ENCODE results near the gene RABGAP1.

The RABGAP1 gene

DNA sequence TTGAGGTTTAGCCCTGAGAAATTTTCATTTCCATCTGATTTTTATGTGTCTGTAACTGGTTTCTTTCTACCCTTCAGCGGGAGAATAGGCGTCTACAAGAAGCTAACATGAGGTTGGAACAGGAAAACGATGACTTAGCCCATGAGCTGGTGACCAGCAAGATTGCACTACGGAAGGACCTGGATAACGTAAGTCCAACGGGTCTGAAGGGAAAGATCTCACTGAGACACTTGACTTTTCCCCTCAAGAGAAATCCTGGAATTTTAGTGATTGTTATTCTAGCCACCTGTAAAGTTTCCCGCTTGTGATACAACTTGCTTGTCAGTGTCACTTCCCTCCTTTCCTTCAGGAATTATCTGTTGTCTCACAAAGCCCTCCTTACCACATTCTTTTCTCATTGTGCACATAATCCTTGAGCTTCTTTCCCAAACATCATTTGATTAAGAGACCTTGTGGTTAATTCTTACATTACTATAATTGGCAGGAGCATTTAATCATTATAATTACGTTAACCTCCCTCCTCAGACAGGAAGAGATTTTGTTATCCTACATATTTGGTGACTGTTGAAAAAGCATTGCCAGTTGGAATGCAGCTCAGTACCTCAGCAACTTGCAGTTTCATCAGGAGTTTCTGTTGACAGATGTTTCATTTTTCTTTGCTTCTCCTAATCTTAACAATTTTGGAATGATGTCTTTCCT is 149.5 kb downstream of the RABGAP1 start:
- H3K4me3 Mint-ChIP-seq = no peak overlapping the region
- no peaks in the 10 kb centered on the region for H3K4me1 Mint-ChIP-seq
- no peak overlapping the region for H3K27ac Mint-ChIP-seq
- ATAC-seq = no peak
- no peaks in the 10 kb centered on the region for H3K9me3 Mint-ChIP-seq
- DNase-seq (ENCODE audit: low spot score in 2 of 2) = peak in 1 of 2 donors; percentile 29
- H3K36me3 Mint-ChIP-seq = peaks cover 57% of the 10 kb centered on the region

DNA sequence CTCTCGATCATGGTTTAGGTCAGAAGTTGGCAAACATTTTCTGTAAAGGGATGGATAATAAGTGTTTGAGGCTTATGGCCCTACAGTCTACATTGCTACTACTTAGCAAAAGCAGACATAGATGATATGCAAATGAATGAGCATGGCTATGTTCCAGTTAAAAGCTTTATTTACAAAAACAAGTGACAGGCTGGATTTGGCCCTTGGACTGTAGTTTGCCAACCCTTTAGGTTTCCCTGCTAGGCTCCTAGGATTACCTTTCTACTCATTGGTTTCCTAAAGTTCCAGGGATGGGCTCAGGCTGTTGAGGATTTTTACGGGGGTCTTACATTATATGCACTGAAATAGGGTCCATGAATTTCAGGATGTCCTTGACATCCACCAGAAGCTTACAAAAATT is 150.1 kb downstream of the RABGAP1 start:
- no peaks in the 10 kb centered on the region for H3K9me3 Mint-ChIP-seq
- no peak for ATAC-seq
- no peak for DNase-seq (ENCODE audit: low spot score in 2 of 2)
- no peak overlapping the region for H3K27ac Mint-ChIP-seq
- peaks cover 63% of the 10 kb centered on the region for H3K36me3 Mint-ChIP-seq
- no peaks in the 10 kb centered on the region for H3K4me1 Mint-ChIP-seq
- no peak overlapping the region for H3K4me3 Mint-ChIP-seq

DNA sequence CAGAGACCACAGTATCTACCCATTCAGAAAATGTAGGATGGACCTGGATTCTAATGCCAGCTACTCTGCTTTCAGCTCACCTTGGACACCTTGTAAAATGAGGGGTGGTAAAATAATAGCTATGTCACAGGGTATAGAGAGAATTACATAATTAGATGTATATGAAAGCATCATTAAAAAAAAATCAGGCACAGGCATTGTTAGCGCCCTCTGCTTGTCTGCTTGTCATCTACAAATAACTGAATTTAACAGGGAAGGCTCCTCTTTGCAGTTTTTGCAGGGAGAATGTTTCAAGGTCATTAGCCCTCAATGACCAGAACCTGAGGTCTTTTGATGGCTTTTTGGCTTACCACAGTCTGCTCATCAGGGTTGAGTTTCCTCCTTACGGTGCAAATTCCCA is 150.6 kb downstream of the RABGAP1 start:
- Mint-ChIP-seq H3K4me3 (no peak overlapping the region), H3K9me3 (no peaks in the 10 kb centered on the region), H3K36me3 (peaks cover 63% of the 10 kb centered on the region), H3K4me1 (no peaks in the 10 kb centered on the region), H3K27ac (no peak overlapping the region)
- ATAC-seq (no peak), DNase-seq (ENCODE audit: low spot score in 2 of 2) (no peak)

DNA sequence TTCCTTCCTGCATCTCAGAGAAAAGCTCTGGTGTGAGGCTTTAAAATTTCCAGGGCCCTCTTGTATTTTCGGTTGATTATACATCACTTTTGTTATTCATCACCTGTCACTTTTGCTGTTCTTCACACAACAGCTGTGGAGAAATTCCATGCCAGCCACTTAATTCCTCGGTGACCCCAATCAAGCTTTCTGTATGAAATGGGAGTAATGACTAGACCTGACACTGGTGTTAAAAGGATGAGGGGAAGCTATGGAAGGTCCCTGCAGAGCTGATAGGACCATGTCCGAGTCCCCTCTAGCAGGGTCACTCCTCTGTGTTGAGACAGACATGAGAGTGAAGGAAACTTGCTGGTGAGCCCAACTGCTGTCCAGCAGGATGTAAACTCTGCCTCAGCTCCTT is 152.3 kb downstream of the RABGAP1 start:
- Mint-ChIP-seq H3K4me1 (no peaks in the 10 kb centered on the region), H3K27ac (no peak overlapping the region), H3K9me3 (no peaks in the 10 kb centered on the region), H3K4me3 (no peak overlapping the region), H3K36me3 (peaks cover 78% of the 10 kb centered on the region)
- no peak for DNase-seq (ENCODE audit: low spot score in 2 of 2)
- ATAC-seq = no peak

GRCh38 chr9:123096987-123097386 is 156.2 kb downstream of the RABGAP1 start:
- peak overlapping the region; percentile 45 for H3K27ac Mint-ChIP-seq
- H3K36me3 Mint-ChIP-seq = peaks cover 95% of the 10 kb centered on the region

DNA sequence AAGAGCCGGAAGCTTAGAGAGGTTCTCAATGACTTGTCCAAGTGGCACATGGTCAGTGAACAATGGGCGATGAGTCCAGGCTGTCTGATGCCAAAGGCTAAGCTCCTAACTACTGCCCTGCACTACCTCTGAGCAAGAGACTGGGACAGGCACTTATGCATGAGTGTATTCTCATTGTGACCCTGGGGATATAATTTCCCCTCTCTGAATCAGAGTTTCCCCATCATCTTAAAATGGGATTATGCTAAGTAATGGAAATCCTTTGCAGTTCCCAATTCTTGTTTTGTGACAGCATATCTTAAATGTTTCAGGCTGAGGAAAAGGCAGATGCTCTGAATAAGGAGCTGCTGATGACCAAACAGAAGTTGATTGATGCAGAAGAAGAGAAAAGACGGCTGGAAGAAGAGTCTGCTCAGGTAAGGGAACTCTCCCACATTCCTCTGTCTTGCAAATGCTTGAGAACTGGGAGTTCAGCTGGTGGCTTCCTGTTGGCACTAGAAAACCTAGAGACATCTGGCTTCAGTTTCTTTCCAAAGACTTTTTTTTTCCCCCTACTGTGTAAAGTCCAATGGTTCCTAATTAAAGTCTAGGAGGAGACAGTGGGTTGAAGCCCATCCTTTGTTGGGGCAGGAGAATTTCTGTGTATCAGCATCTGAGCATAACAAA is 156.7 kb downstream of the RABGAP1 start:
- no peak for DNase-seq (ENCODE audit: low spot score in 2 of 2)
- Mint-ChIP-seq H3K27ac (peak overlapping the region; percentile 45), H3K9me3 (no peaks in the 10 kb centered on the region), H3K4me3 (no peak overlapping the region), H3K4me1 (no peaks in the 10 kb centered on the region), H3K36me3 (peaks cover 95% of the 10 kb centered on the region)
- ATAC-seq = no peak

More at GRCh38 chr9:123096987-123097386, 156.2 kb downstream of the RABGAP1 start:
- H3K9me3 Mint-ChIP-seq = no peaks in the 10 kb centered on the region
- DNase-seq (ENCODE audit: low spot score in 2 of 2) = no peak
- ATAC-seq = no peak
- H3K4me1 Mint-ChIP-seq = no peaks in the 10 kb centered on the region
- no peak overlapping the region for H3K4me3 Mint-ChIP-seq

DNA sequence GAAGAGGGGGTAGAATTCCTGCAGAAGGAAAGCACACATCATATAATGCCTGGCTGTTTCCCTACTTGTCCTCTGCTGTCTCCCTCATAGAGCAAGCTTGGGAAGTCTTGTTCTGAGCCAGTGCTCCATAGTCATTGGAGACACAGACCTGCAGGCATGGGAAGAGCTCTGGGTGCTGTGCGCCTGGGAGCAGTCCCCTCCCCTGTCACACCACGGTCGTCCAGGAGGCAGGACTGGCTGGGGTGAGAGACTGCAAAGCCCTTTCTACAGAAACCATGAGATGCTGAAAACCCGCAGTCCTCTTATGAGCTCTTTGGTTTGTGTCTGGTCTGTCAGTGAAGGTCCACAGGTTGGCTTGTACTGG is 157.3 kb downstream of the RABGAP1 start:
- DNase-seq (ENCODE audit: low spot score in 2 of 2) = no peak
- Mint-ChIP-seq H3K36me3 (peaks cover 96% of the 10 kb centered on the region), H3K27ac (no peak overlapping the region)

DNA sequence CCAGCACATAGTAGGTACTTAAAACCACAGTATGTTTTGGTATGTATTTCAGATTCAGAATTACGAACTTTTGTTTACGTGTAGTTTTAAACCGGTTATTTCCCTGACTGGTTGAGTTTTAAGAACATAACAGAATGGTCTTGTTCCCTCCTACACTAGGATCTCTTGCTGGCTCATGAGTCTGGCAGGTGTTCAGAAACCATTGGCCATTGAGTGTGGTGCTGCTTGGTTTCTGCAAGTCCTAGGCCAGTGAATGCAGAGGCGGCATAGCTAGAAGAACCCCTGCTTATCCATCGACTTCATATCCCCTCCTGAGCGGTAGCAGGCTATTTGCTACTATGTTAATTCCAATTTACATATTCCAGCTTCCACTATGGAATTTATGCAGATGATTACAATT is 158.2 kb downstream of the RABGAP1 start:
- Mint-ChIP-seq H3K4me1 (no peaks in the 10 kb centered on the region), H3K27ac (no peak overlapping the region), H3K9me3 (no peaks in the 10 kb centered on the region), H3K36me3 (peaks cover 96% of the 10 kb centered on the region), H3K4me3 (no peak overlapping the region)
- ATAC-seq (no peak), DNase-seq (ENCODE audit: low spot score in 2 of 2) (no peak)

More for the DNA sequence above, 157.3 kb downstream of the RABGAP1 start:
- no peaks in the 10 kb centered on the region for H3K9me3 Mint-ChIP-seq
- no peaks in the 10 kb centered on the region for H3K4me1 Mint-ChIP-seq
- no peak overlapping the region for H3K4me3 Mint-ChIP-seq
- ATAC-seq = no peak

GRCh38 chr9:123099548-123099947 is 158.7 kb downstream of the RABGAP1 start:
- no peaks in the 10 kb centered on the region for H3K9me3 Mint-ChIP-seq
- DNase-seq (ENCODE audit: low spot score in 2 of 2) = no peak
- peaks cover 96% of the 10 kb centered on the region for H3K36me3 Mint-ChIP-seq
- H3K27ac Mint-ChIP-seq = no peak overlapping the region
- H3K4me1 Mint-ChIP-seq = no peaks in the 10 kb centered on the region
- no peak overlapping the region for H3K4me3 Mint-ChIP-seq
- no peak for ATAC-seq

- Mint-ChIP-seq H3K4me1 (no peaks in the 10 kb centered on the region), H3K4me3 (no peak overlapping the region)
- no peak for ATAC-seq
Observed at GRCh38 chr9:123102375-123103113, 161.7 kb downstream of the RABGAP1 start.

GRCh38 chr9:123104807-123105206 is 164.0 kb downstream of the RABGAP1 start:
- Mint-ChIP-seq H3K9me3 (no peaks in the 10 kb centered on the region), H3K27ac (peak overlapping the region; percentile 1), H3K4me1 (no peaks in the 10 kb centered on the region), H3K36me3 (peaks cover 56% of the 10 kb centered on the region), H3K4me3 (no peak overlapping the region)
- no peak for ATAC-seq
- DNase-seq (ENCODE audit: low spot score in 2 of 2) = no peak

More at GRCh38 chr9:123102375-123103113, 161.7 kb downstream of the RABGAP1 start:
- Mint-ChIP-seq H3K36me3 (peaks cover 73% of the 10 kb centered on the region), H3K27ac (peak overlapping the region; percentile 2), H3K9me3 (no peaks in the 10 kb centered on the region)
- no peak for DNase-seq (ENCODE audit: low spot score in 2 of 2)

DNA sequence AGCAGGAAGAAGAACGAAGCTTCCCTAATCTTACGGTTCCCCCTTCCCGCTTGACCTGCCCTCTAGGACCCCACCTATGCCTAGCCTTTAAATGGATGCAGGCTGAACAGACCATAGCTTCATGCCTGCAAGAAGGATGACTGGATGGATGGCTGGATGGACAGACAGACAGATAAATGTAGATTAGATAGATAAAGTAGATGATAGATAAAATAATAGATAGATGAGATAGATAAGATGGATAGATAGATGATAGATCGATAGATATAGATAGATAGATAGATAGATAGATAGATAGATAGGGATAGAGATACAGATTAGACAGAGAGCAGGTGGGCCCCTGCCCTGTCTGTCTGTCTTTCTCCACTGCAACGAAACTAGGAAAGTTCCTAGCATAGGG is 164.7 kb downstream of the RABGAP1 start:
- peaks cover 49% of the 10 kb centered on the region for H3K36me3 Mint-ChIP-seq

DNA sequence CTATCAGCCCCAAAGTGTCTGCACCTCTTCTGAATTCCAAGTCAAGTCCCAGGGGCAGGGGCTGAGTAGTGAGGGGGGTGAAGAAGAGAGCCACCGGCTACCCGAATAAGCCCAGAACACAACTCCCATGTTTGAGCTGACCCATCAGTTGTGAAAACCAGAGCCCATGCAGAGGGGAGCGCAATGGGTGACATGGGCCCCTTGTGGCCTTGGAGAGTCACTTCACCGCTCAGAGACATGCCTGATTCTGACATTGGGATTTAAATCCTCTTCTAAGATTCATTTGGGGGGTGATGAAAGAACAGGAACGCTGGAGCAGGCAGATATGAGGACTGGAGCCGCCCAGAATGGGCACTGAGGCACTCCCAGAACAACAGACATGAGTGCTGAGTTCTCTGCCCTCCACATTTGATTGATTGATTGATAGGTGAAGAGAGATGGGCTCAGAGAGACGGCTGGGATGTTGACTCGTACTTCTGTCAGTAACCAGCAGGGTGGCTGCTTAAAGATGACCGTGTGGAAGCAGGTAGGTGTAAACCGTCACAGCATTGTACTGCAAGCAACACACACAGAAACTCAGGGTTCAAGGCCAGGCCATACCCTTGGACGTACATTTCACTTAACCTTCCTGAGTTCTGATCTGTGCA is 166.9 kb downstream of the RABGAP1 start:
- ATAC-seq (no peak), DNase-seq (ENCODE audit: low spot score in 2 of 2) (no peak)
- peak overlapping the region; percentile 32 for H3K27ac Mint-ChIP-seq
- H3K4me1 Mint-ChIP-seq = peaks cover 13% of the 10 kb centered on the region
- H3K9me3 Mint-ChIP-seq = no peaks in the 10 kb centered on the region
- H3K4me3 Mint-ChIP-seq = no peak overlapping the region
- H3K36me3 Mint-ChIP-seq = peaks cover 29% of the 10 kb centered on the region

More for the DNA sequence above, 164.7 kb downstream of the RABGAP1 start:
- peak overlapping the region; percentile 1 for H3K27ac Mint-ChIP-seq
- no peak overlapping the region for H3K4me3 Mint-ChIP-seq
- H3K4me1 Mint-ChIP-seq = no peaks in the 10 kb centered on the region
- no peak for ATAC-seq
- DNase-seq (ENCODE audit: low spot score in 2 of 2) = no peak
- no peaks in the 10 kb centered on the region for H3K9me3 Mint-ChIP-seq

DNA sequence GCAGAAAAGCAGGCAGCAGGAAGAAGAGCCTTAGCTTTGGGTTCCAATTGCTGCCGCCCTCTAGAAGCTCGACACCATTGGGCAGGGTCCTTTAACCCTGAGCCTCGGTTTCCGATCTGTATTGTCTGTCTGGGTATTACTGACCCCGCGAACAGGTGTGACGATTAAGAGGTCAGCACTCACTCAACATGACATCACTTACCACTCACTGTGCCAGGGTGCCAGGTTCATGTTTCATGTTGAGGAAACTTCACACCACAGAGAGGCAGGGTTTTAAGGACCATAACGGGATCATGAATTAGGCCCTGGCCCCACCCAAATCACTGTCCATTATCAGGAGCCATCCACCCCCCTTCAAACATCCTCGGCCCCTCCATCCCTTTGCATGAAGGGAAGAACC is 168.2 kb downstream of the RABGAP1 start:
- DNase-seq (ENCODE audit: low spot score in 2 of 2) = no peak
- H3K27ac Mint-ChIP-seq = peak overlapping the region; percentile 32
- ATAC-seq = no peak
- H3K9me3 Mint-ChIP-seq = no peaks in the 10 kb centered on the region
- H3K36me3 Mint-ChIP-seq = peaks cover 17% of the 10 kb centered on the region
- no peak overlapping the region for H3K4me3 Mint-ChIP-seq
- H3K4me1 Mint-ChIP-seq = peaks cover 19% of the 10 kb centered on the region

DNA sequence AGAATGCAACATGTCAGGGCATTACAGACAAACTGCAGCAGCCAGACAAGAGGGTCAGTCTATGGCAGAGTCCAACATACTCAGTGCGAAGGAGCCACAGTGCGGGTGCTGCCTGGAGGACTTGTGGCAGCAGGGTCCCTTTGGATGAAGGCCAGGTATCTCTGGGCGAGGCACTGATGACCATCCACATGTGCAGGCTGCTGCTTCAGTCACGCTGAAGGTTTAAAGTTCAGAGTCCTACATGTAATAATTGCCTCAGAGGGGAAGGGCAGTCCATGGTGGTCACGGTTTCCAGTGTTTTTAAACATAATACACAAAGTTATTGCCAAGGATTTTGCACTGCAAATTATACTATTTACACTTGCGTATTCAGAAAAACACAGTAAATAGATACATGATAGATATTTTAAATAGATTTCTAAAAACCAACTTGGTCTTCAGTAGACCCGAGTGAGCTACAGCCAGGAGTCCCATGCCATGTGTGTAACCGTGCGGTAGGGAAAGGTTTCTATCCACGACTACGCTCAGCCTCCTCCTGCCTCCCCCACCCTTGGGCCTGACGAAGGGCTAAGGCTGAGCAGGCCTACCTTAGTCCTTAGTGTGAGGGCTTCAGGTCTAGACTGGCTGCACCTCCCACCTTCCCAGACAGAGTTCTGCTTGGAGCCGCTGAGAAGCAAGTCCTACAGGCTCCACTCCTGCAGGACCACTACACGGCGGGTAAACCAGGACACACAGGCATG is 168.9 kb downstream of the RABGAP1 start:
- Mint-ChIP-seq H3K4me3 (no peak overlapping the region), H3K4me1 (peaks cover 21% of the 10 kb centered on the region), H3K36me3 (peaks cover 10% of the 10 kb centered on the region), H3K27ac (peak overlapping the region; percentile 32), H3K9me3 (no peaks in the 10 kb centered on the region)
- DNase-seq (ENCODE audit: low spot score in 2 of 2) = no peak
- ATAC-seq = no peak
